K562 (cell line): ENCODE measurements around the gene PLEKHG3. TPM values are rescaled to one million over a fixed set of nuclear protein-coding genes. Genes with fewer than 3 reads are reported as not detected.

Experiments used
- ATAC-seq: fragments of 200-7000 bp; cut with Tn5 transposase; 3 replicates; pipeline ENCODE4 v1.9.1; 2020; ENCODE audit warnings: moderate library complexity
- BruUV-seq: library from RNA; stranded (reverse); fragments of 400-500 nt; replicated peaks from 2 replicates; lab custom pipeline; 2021; lab: Mats Ljungman, UMichigan
- CTCF ChIA-PET: fragments of 300-600 bp; formaldehyde crosslinking; extraction: SDS; loops from one replicate; lab custom pipeline; 2021; ENCODE audit warnings: low intra/inter-chr PET ratio; lab: Yijun Ruan, JAX
- POLR2A ChIA-PET: fragments of 300-600, 350-650 bp; sonication (Branson Sonifier 250); formaldehyde crosslinking; extraction: SDS; loops from one replicate; lab custom pipeline; 2021; ENCODE audit warnings: antibody characterized with exemption, inconsistent platforms; lab: Yijun Ruan, JAX
- DNase-seq, 4 experiments: peaks; one replicate each; pipeline versions ENCODE4 v3.0.0 to v3.0.0-alpha.2; 2011 to 2018; ENCODE audit warnings: low spot score in 3 of 4, mixed read lengths in 3 of 4; ENCODE audit errors: extremely low read depth in 1 of 4
- FAIRE-seq: peaks from 2 replicates; lab custom pipeline; 2011; peaks lifted over from hg19 to GRCh38; lab: Jason Lieb, UNC
- H2AFZ ChIP-seq: 2 replicates; pipeline ENCODE4 v1.6.0; 2011; ENCODE audit warnings: low read depth, low read length, control low read depth, inconsistent platforms
- H3K27ac ChIP-seq: fragments of 200-600 bp; 3 replicates; pipeline ENCODE4 v1.8.0; 2011; ENCODE audit warnings: low read depth, mild to moderate bottlenecking, control low read depth, inconsistent platforms, low read length, moderate library complexity, mixed read lengths; ENCODE audit errors: extremely low read depth
- H3K27me3 ChIP-seq, 2 experiments: fragments of 300-600 bp in 1 of 2; 2 replicates in 1 of 2; 3 replicates in 1 of 2; pipeline versions ENCODE4 v1.6.0 to v1.8.0; 2011; ENCODE audit warnings: inconsistent platforms in 2 of 2, low read length in 2 of 2, mild to moderate bottlenecking in 1 of 2, mixed read lengths in 1 of 2, moderate library complexity in 1 of 2; ENCODE audit not compliant: control insufficient read depth in 2 of 2, insufficient read depth in 2 of 2
- H3K36me3 ChIP-seq: fragments of 300-600 bp; 3 replicates; pipeline ENCODE4 v1.8.0; 2011; ENCODE audit warnings: mild to moderate bottlenecking, low read length, inconsistent platforms; ENCODE audit not compliant: control insufficient read depth, insufficient read depth
- H3K4me1 ChIP-seq, 2 experiments: fragments of 200-600 bp in 1 of 2; replicated peaks in 1 of 2; 2 replicates in 1 of 2; 3 replicates in 1 of 2; pipeline versions ENCODE4 v1.5.1 to v1.8.0; 2011; ENCODE audit warnings: inconsistent platforms in 2 of 2, low read length in 2 of 2, mild to moderate bottlenecking in 1 of 2, mixed read lengths in 1 of 2, moderate library complexity in 1 of 2; ENCODE audit not compliant: control insufficient read depth in 2 of 2, insufficient read depth in 2 of 2
- H3K4me2 ChIP-seq: 2 replicates; pipeline ENCODE4 v1.6.1; 2011; ENCODE audit warnings: low read length, control low read depth, inconsistent platforms, mixed read lengths; ENCODE audit not compliant: insufficient read depth
- H3K4me3 ChIP-seq: fragments of 200-600 bp; sonication (generic), shearing (Covaris generic); 2 replicates; pipeline ENCODE4 v1.5.1; 2016; ENCODE audit warnings: control low read depth, inconsistent platforms
- H3K79me2 ChIP-seq: fragments of 200-600 bp; 3 replicates; pipeline ENCODE4 v1.8.0; 2011; ENCODE audit warnings: low read length, inconsistent platforms; ENCODE audit not compliant: control insufficient read depth, insufficient read depth
- H3K9ac ChIP-seq, 2 experiments: 2 replicates each; pipeline versions ENCODE4 v1.6.0 to v1.6.1; 2011; ENCODE audit warnings: low read depth in 2 of 2, low read length in 2 of 2, control low read depth in 1 of 2, inconsistent platforms in 1 of 2, mild to moderate bottlenecking in 1 of 2, mixed read lengths in 1 of 2; ENCODE audit not compliant: insufficient read depth in 1 of 2
- H3K9me1 ChIP-seq: one replicate; pipeline ENCODE4 v1.6.0; 2011; ENCODE audit warnings: inconsistent platforms, mild to moderate bottlenecking, low read length, moderate library complexity; ENCODE audit not compliant: control insufficient read depth, insufficient read depth
- H3K9me3 ChIP-seq: replicated peaks from 2 replicates; pipeline ENCODE4 v1.5.1; 2011; ENCODE audit warnings: low read depth, low read length, inconsistent platforms; ENCODE audit not compliant: control insufficient read depth, insufficient read depth
- H4K20me1 ChIP-seq: replicated peaks from 2 replicates; pipeline ENCODE4 v1.6.1; 2011; ENCODE audit warnings: low read length, inconsistent platforms, mixed read lengths; ENCODE audit not compliant: control insufficient read depth, insufficient read depth
- ATF7 ChIP-seq: fragments of 450-650 bp; IDR thresholded peaks from 2 replicates; pipeline ENCODE4 v1.7.1; 2014; ENCODE audit warnings: mild to moderate bottlenecking, moderate library complexity
- CAMTA2 ChIP-seq: fragments of 250-450 bp; sonication (Bioruptor Pico); conservative IDR thresholded peaks from 2 replicates; pipeline ENCODE4 v1.5.1; 2022
- CEBPZ ChIP-seq: fragments of 150-350 bp; IDR thresholded peaks from 2 replicates; pipeline ENCODE4 v1.6.1; 2014; ENCODE audit warnings: low read depth, mild to moderate bottlenecking, low read length, borderline replicate concordance
- CTBP1 ChIP-seq: fragments of 450-650 bp; IDR thresholded peaks from 2 replicates; pipeline ENCODE4 v1.6.1; 2016; ENCODE audit warnings: borderline replicate concordance
- ELK1 ChIP-seq: sonication (generic); formaldehyde crosslinking; IDR thresholded peaks from 2 replicates; pipeline ENCODE4 v1.8.1; 2022; ENCODE audit warnings: missing genetic modification reagents
- ETV6 ChIP-seq, 3 experiments: fragments of 150-350 bp in 1 of 3; sonication (generic) in 1 of 3; formaldehyde crosslinking in 1 of 3; IDR thresholded peaks; 2 replicates each; pipeline versions ENCODE4 v1.6.1 to v1.8.0; 2014 to 2022; ENCODE audit warnings: borderline replicate concordance in 2 of 3, low read depth in 2 of 3, antibody characterized with exemption in 1 of 3, low read length in 1 of 3, mild to moderate bottlenecking in 1 of 3, missing genetic modification reagents in 1 of 3
- EWSR1 ChIP-seq: fragments of 450-650 bp; IDR thresholded peaks from 2 replicates; pipeline ENCODE4 v1.6.1; 2018; ENCODE audit warnings: borderline replicate concordance, mild to moderate bottlenecking, low read depth, moderate library complexity; ENCODE audit not compliant: partially characterized antibody
- FOSL1 ChIP-seq: fragments of 200-800 bp; sonication (Bioruptor generic); conservative IDR thresholded peaks from 2 replicates; pipeline ENCODE4 v1.6.1; 2016; ENCODE audit warnings: missing genetic modification characterization, missing compliant biosample characterization
- KDM2B ChIP-seq: fragments of 250-450 bp; sonication (Bioruptor Pico); IDR thresholded peaks from 2 replicates; pipeline ENCODE4 v1.8.0; 2021; ENCODE audit warnings: mild to moderate bottlenecking, moderate library complexity
- NR1H2 ChIP-seq: sonication (generic); formaldehyde crosslinking; IDR thresholded peaks from 2 replicates; pipeline ENCODE4 v1.4.0; 2020; ENCODE audit warnings: mild to moderate bottlenecking, missing genetic modification reagents
- NUFIP1 ChIP-seq: fragments of 450-650 bp; IDR thresholded peaks from 2 replicates; pipeline ENCODE4 v1.6.1; 2018; ENCODE audit not compliant: partially characterized antibody
- POLR3A ChIP-seq: IDR thresholded peaks from 2 replicates; pipeline ENCODE4 v1.6.1; 2011; ENCODE audit warnings: borderline replicate concordance, mild to moderate bottlenecking, moderate library complexity; ENCODE audit not compliant: insufficient read length, insufficient read depth; ENCODE audit errors: extremely low read depth
- PYGO2 ChIP-seq: fragments of 450-650 bp; IDR thresholded peaks from 2 replicates; pipeline ENCODE4 v1.6.1; 2016; ENCODE audit warnings: mild to moderate bottlenecking, missing genetic modification characterization, moderate library complexity, missing compliant biosample characterization
- SIN3A ChIP-seq, 2 experiments: fragments of 150-350 bp in 1 of 2; IDR thresholded peaks; 2 replicates each; pipeline ENCODE4 v1.6.1; 2011 to 2016; ENCODE audit warnings: borderline replicate concordance in 2 of 2, low read depth in 2 of 2, low read length in 2 of 2, mild to moderate bottlenecking in 2 of 2, moderate library complexity in 2 of 2; ENCODE audit not compliant: control insufficient read depth in 1 of 2
- TRIM28 ChIP-seq: fragments of 450-650 bp; IDR thresholded peaks from 2 replicates; pipeline ENCODE4 v1.6.1; 2017
- WGBS: fragments of 100-300 bp; shearing (Covaris generic); methylation state at CpG from one replicate; pipeline ENCODE4 v1.1.6; 2016; ENCODE audit warnings: low coverage, mixed read lengths; ENCODE audit not compliant: insufficient coverage; ENCODE audit errors: missing lambda C conversion rate; 5-methylcytosine and 5-hydroxymethylcytosine counted together
- in situ Hi-C: fragments of 300-500 bp; cut with MboI; formaldehyde crosslinking; loops from 4 replicates; pipeline ENCODE4 v1.15.0; 2018; ENCODE audit warnings: inconsistent platforms, mixed read lengths
- intact Hi-C: fragments of 100-400 bp; cut with micrococcal nuclease; formaldehyde crosslinking; loops from 2 replicates; pipeline ENCODE4 v1.14.2; 2022
- polyA plus RNA-seq, 8 experiments: library from polyadenylated mRNA; depleted of rRNA in 4 of 8; stranded (reverse) in 5 of 8; unstranded in 3 of 8; fragments of >200 nt; fragmentation: Nextera tagmentation in 2 of 8; fragmentation: Illumina TruSeq in 1 of 8; extraction: Ambion mirVana in 2 of 8; extraction: Trizol in 1 of 8; gene quantifications; 2 replicates each; pipeline versions ENCODE4 v1.2.1 to v1.2.3, GENCODE V29; 2011 to 2014; ENCODE audit warnings: inconsistent platforms in 1 of 8, missing spikeins in 1 of 8
- total RNA-seq, 7 experiments: library from RNA; depleted of rRNA in 6 of 7; stranded (reverse); fragments of >200 nt in 6 of 7; fragmentation: Illumina TruSeq in 2 of 7; extraction: Trizol in 2 of 7; gene quantifications; 2 replicates each; pipeline versions ENCODE4 v1.2.1 to v1.2.3, GENCODE V29; 2011 to 2021; ENCODE audit warnings: low replicate concordance in 1 of 7
- TF ChIP-seq, protein P1 (sequence below): fragments of 450-650 bp; IDR thresholded peaks from 2 replicates; pipeline ENCODE4 v1.6.1; 2017; ENCODE audit warnings: mild to moderate bottlenecking, moderate library complexity

Gene PLEKHG3
- total and polyA plus RNA-seq, 9 of the 15 experiments (the other 6 are each of a cell fraction or from before 2014, with no cell fraction given) = 0.04 to 0.16 TPM; not detected in 7

GRCh38 chr14:64765740-64766302, 61.6 kb downstream of the PLEKHG3 start:
- Histone ChIP-seq H3K27ac (no peak overlapping the region), H3K4me2 (no peak overlapping the region), H3K4me3 (no peak overlapping the region), H3K9me1 (peaks cover 7% of the 10 kb centered on the region), H3K27me3 (no peaks in the 10 kb centered on the region), H4K20me1 (peaks cover 15% of the 10 kb centered on the region), H3K36me3 (peaks cover 44% of the 10 kb centered on the region), H3K9ac (no peak overlapping the region), H2AFZ (no peak overlapping the region), H3K79me2 (no peaks in the 10 kb centered on the region), H3K4me1 (peaks cover 12 to 30% of the 10 kb centered on the region in 2 experiments; a peak in 4 of 5 replicates), H3K9me3 (no peaks in the 10 kb centered on the region)
- ATAC-seq (no peak), FAIRE-seq (no peak), DNase-seq (no peak)
- no TSS peak for BruUV-seq
- in situ Hi-C loops = no loop called here
- CTCF ChIA-PET = interaction anchor here (0.7 kb wide), 1 partner anchor 94 kb away, joined by 3 read pairs; no protein-coding TSS in a partner anchor
- POLR2A ChIA-PET = no interaction called here
- intact Hi-C loops = no loop called here
- WGBS = 100% methylated on average over 1 of the region's 4 CpGs
- TF ChIP-seq POLR3A (no peak), ELK1 (CRISPR knock-in tag) (no peak), SIN3A (IDR thresholded peaks at IDR 0.05; ENCODE audit: borderline replicate concordance in 2 of 2, control insufficient read depth in 1 of 2, low read depth in 2 of 2, low read length in 2 of 2) (no peak), EWSR1 (no peak), CAMTA2 (CRISPR knock-in tag) (no peak), CEBPZ (no peak), NR1H2 (CRISPR knock-in tag) (no peak), ATF7 (no peak), TRIM28 (no peak), CTBP1 (no peak), FOSL1 (tag) (no peak), KDM2B (CRISPR knock-in tag) (no peak), PYGO2 (tag) (no peak), NUFIP1 (no peak), ETV6 (IDR thresholded peaks at IDR 0.05; ENCODE audit: borderline replicate concordance in 1 of 2, low read depth in 2 of 2, low read length in 1 of 2) (no peak), ETV6 (CRISPR knock-in tag; IDR thresholded peaks at IDR 0.05; ENCODE audit: borderline replicate concordance) (no peak)
- TF ChIP-seq, protein P1, sequence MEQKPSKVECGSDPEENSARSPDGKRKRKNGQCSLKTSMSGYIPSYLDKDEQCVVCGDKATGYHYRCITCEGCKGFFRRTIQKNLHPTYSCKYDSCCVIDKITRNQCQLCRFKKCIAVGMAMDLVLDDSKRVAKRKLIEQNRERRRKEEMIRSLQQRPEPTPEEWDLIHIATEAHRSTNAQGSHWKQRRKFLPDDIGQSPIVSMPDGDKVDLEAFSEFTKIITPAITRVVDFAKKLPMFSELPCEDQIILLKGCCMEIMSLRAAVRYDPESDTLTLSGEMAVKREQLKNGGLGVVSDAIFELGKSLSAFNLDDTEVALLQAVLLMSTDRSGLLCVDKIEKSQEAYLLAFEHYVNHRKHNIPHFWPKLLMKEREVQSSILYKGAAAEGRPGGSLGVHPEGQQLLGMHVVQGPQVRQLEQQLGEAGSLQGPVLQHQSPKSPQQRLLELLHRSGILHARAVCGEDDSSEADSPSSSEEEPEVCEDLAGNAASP = no peak
